Measurements from ENCODE around the gene FAM13A. TPM values are rescaled to one million over a fixed set of nuclear protein-coding genes. Genes with fewer than 3 reads are reported as not detected.

FAM13A gene
- total RNA-seq, 4 donors from 2014 or later, result 72.3 to 105 (median 90.0) TPM

- TF ChIP-seq POLR2A (IDR thresholded peaks at IDR 0.05), result no peak
- TF ChIP-seq CTCF (IDR thresholded peaks at IDR 0.05), result no peak
- Histone ChIP-seq H3K4me3 (no peak overlapping the region), H3K36me3 (peaks cover 0 to 45% (median 0%) of the 10 kb centered on the region in 3 donors), H3K9me3 (peaks cover 0 to 7% (median 0%) of the 10 kb centered on the region in 4 donors), H3K4me1 (no peaks in the 10 kb centered on the region), H3K27me3 (no peaks in the 10 kb centered on the region), H3K27ac (no peak overlapping the region)
- DNase-seq, result no peak
Measured at GRCh38 chr4:88720451-88721428, 336.2 kb downstream of the FAM13A start.

- Histone ChIP-seq H3K4me3 (no peak overlapping the region), H3K36me3 (peaks cover 0 to 34% (median 0%) of the 10 kb centered on the region in 3 donors), H3K9me3 (peaks cover 0 to 7% (median 0%) of the 10 kb centered on the region in 4 donors), H3K4me1 (no peaks in the 10 kb centered on the region), H3K27me3 (no peaks in the 10 kb centered on the region), H3K27ac (no peak overlapping the region)
- no peak for TF ChIP-seq POLR2A (IDR thresholded peaks at IDR 0.05)
- no peak for TF ChIP-seq CTCF (IDR thresholded peaks at IDR 0.05)
- DNase-seq, result no peak
Measured at GRCh38 chr4:88719381-88719780, 337.6 kb downstream of the FAM13A start.

- Histone ChIP-seq H3K4me3 (no peak overlapping the region), H3K27me3 (no peaks in the 10 kb centered on the region), H3K27ac (no peak overlapping the region), H3K9me3 (peaks cover 0 to 7% (median 0%) of the 10 kb centered on the region in 4 donors), H3K4me1 (no peaks in the 10 kb centered on the region), H3K36me3 (peaks cover 0 to 33% (median 0%) of the 10 kb centered on the region in 3 donors)
- DNase-seq, result no peak
- TF ChIP-seq POLR2A (IDR thresholded peaks at IDR 0.05), result no peak
- no peak for TF ChIP-seq CTCF (IDR thresholded peaks at IDR 0.05)
Measured at GRCh38 chr4:88718098-88718497, 338.9 kb downstream of the FAM13A start.

GRCh38 chr4:88713782-88714181 is 343.2 kb downstream of the FAM13A start:
- Histone ChIP-seq H3K9me3 (peaks cover 0 to 7% (median 0%) of the 10 kb centered on the region in 4 donors), H3K27ac (no peak overlapping the region), H3K36me3 (peaks cover 0 to 43% (median 0%) of the 10 kb centered on the region in 3 donors), H3K4me1 (no peaks in the 10 kb centered on the region), H3K27me3 (no peaks in the 10 kb centered on the region), H3K4me3 (no peak overlapping the region)
- TF ChIP-seq CTCF (IDR thresholded peaks at IDR 0.05) (no peak), POLR2A (IDR thresholded peaks at IDR 0.05) (no peak)
- DNase-seq, result no peak

GRCh38 chr4:88709989-88710388 is 347.0 kb downstream of the FAM13A start:
- DNase-seq, result no peak
- no peak overlapping the region for H3K27ac ChIP-seq
- H3K9me3 ChIP-seq, result no peaks in the 10 kb centered on the region
- H3K4me3 ChIP-seq, result no peak overlapping the region
- H3K27me3 ChIP-seq, result no peaks in the 10 kb centered on the region
- no peak for TF ChIP-seq CTCF (IDR thresholded peaks at IDR 0.05)
- no peak for TF ChIP-seq POLR2A (IDR thresholded peaks at IDR 0.05)
- no peaks in the 10 kb centered on the region for H3K4me1 ChIP-seq
- peaks cover 0 to 41% (median 0%) of the 10 kb centered on the region in 3 donors for H3K36me3 ChIP-seq
